Measurements from ENCODE around the gene RBM47.
"Not testable (repeated sequence)": the region's sequence is repeated elsewhere in the genome, so short reads cannot be mapped to it uniquely, and the experiment has no call there.

Gene RBM47

GRCh38 chr4:40559585-40560465 is 69.8 kb downstream of the RBM47 start:
- no peak for DNase-seq

GRCh38 chr4:40557736-40558135 is 71.9 kb downstream of the RBM47 start:
- DNase-seq, result no peak

GRCh38 chr4:40555176-40555900 is 74.3 kb downstream of the RBM47 start:
- DNase-seq, result no peak

- not testable (repeated sequence) for DNase-seq
Measured at GRCh38 chr4:40554641-40555040, 75.0 kb downstream of the RBM47 start.

- no peak for DNase-seq
Measured at GRCh38 chr4:40553995-40554394, 75.7 kb downstream of the RBM47 start.

GRCh38 chr4:40552536-40552935 is 77.1 kb downstream of the RBM47 start:
- no peak for DNase-seq

DNA sequence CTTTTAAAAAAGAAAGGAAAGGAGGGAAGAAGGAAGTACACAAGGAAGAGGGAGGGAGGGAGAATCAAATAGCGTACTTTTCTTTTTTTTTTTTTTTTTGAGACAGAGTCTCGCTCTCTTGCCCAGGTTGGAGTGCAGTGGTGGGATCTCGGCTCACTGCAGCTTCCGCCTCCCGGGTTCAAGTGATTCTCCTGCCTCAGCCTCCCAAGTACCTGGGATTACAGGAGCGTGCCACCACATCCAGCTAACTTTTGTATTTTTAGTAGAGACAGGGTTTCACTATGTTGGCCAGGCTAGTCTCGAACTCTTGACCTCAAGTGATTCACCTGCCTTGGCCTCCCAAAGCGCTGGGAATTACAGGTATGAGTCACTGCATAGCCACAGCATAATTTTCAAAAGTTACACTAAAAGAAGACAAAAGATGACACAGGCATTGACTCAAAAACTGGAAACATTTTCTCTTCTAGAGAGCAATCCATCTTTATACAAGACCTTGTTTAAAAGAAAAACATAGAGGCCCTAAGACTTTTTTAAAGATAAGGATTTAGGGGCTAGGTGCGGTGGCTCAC is 78.0 kb downstream of the RBM47 start:
- not testable (repeated sequence) for DNase-seq

GRCh38 chr4:40550948-40551462 is 78.7 kb downstream of the RBM47 start:
- peak; percentile 5 for DNase-seq

- no peak for DNase-seq
Measured at GRCh38 chr4:40550196-40550595, 79.5 kb downstream of the RBM47 start.

DNA sequence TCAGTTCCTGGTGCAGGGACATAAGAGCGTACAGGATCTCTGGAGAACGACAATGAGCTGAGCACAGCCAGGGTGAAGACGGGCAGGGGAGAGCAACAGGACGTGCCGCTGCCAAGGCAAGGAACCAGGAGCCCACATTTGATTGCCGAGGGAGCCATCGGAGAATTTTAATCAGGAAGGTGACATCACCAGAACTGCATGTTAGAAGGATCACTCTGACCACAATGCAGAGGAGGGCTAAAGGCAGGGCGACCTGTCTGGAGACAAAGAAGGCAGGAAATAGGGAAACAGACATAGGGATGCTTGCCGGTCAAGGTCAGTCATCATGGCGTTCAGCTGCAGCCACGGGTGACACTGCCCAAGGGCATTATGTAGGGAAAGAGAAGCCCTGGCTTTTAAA is 81.4 kb downstream of the RBM47 start:
- no peak for DNase-seq

DNA sequence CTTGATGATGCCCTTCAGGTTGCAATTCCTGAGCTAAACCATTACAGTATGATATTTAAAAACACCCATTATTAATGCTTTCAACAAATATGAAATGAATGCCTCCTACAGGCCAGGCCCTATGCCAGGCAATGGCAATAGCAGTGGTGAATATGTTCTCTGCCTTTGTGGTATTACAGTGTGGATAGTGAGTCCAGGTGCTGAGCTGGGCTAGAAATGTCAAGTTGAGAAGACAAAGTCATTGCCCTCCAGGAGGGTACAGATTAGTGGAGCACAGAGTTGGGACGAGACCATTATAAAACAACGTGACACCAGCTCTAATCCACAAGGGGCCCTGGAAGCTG is 81.9 kb downstream of the RBM47 start:
- DNase-seq, result no peak

- DNase-seq, result no peak
Measured at GRCh38 chr4:40546969-40547788, 82.5 kb downstream of the RBM47 start.

DNA sequence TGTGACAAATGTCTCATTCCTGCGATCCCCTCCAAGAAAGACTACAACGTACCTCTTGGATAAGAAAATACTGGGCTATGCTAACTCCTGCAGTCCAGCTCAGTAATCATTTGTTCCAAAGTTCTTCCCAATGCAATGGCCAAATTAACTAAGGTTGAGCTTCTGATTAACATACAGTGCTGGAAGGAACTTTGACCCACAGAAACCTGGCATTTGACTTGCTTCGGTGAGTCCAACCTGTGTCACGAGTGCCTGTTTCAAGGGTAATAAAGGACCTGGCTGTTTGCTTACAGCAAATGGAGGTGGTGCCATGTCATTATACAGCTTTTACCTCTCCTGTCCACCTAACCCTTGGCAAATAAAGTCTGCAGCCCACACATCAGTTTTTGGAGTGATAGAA is 83.2 kb downstream of the RBM47 start:
- DNase-seq, result no peak

- not testable (repeated sequence) for DNase-seq
Measured at GRCh38 chr4:40545487-40545886, 84.2 kb downstream of the RBM47 start.

DNA sequence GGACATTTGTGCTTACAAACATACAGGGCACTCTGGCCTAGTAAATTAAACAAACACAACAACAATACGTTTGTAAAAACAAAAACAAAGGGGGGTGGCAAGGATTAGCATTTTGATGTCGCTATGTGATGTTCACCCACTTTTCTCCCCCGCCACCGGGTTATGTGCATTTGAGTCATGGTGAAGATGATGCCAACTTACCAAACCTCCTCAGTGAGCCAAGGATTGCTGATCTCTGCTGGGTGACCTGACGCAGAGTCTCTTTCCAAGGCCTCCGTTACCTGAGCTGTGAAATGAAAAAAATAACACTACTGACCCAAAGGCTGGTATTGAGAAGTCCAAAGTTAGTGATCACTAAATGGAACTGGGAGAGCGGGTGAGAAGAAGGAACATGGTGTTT is 85.4 kb downstream of the RBM47 start:
- no peak for DNase-seq

DNA sequence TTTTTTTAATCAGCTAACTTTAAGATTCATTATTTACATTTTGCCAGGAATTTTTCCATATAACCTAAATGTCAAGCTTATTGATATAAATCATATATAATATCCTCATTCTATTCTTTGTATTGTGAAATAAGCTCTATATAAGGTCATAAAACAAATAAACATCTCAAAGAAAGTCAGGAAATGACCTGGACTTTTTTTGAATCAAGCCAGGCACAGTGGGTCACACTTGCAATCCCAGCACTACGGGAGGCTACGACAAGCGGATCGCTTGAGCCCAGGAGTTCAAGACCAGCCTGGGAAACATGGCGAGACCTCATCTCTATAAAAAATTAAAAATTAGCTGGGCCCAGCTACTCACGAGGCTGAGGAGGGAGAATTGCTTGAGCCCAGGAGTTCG is 88.9 kb downstream of the RBM47 start:
- no peak for DNase-seq

- DNase-seq, result no peak
Measured at GRCh38 chr4:40536032-40536431, 93.6 kb downstream of the RBM47 start.

GRCh38 chr4:40531636-40532023 is 98.0 kb downstream of the RBM47 start:
- no peak for DNase-seq

DNA sequence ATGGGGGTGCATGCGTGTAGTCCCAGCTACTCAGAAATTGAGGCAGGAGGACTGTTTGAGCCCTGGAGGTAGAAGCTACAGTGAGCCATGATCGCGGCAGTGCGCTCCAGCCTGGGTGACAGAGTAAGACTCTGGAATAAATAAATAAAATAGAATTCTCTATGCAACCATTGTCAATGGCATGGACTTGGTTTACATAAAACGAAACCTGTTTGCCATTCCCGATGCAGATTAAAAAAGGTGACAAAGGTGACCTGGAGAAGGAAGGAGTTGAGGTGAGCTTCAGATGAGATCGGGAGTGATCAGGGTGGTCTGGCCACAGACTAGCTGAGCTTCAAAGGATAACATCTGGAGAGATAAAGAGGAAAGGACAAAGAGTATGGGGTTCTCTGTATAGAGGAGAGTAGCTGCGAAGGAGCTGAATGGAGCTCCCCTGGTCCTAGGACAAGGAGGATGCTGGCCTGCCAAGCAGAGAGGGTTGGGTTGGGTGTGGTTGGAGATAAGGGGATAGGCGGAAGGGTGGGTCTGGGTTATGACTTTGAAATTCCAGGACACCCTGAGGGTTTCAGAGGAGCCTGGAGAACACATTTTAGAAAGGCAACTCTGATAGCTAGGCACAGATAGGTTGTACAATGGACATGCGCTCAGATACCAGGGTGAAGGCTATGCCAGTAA is 98.6 kb downstream of the RBM47 start:
- no peak for DNase-seq

GRCh38 chr4:40526741-40527140 is 102.9 kb downstream of the RBM47 start:
- DNase-seq, result no peak

DNA sequence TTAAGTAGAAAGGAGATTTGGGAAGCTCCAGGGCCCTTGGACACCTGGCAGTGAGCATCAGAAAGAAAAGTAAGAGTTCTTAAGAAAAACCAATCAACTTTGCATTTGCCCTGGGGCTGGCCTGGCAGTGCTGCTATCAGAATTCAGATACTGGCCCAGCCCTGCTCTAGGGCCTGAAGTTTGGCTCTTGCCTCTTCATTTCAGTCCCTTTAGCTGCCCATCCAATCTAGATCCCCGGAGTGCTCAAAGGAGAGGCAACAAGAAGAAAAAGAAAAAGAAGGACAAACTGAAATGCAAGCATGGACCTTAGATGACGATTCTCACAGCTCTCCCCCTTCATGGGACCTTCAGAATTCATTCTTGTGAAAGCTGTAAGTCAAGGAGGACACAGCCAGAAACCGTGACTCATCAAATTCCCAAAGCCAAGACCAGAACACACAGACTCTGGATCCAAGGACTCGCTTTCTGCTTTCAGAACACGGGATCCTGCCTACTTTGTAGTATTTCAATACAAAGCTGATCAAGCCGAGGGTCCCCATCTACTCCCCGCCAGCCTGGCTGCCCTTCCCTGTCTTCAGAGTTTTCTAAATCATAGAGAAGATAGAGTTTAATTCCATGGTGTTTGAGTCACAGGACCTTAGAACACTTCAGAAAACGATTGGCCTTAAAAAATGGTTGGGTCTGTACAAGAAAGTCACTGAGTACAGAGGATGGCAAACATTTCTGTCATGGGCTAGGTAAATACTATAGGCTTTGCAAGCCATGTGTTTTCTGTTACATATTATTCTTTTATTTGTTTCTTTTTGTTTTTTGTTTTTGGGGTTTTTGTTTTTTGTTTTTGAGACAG is 103.7 kb downstream of the RBM47 start:
- DNase-seq, result no peak

All from COR-L47 (cell line).